PC-9 (cell line): ENCODE data around the gene UBXN4. TPM values are rescaled to one million over a fixed set of nuclear protein-coding genes. Genes with fewer than 3 reads are reported as not detected.

Experiments
- Bru-seq: library from RNA; stranded (reverse); fragments of 400-500 nt; gene quantifications from one replicate; lab custom pipeline; 2021; lab: Mats Ljungman, UMichigan
- BruChase-seq, 2 experiments: library from RNA; stranded (reverse); fragments of 400-500 nt; gene quantifications; one replicate each; lab custom pipeline; 2021; lab: Mats Ljungman, UMichigan
- BruUV-seq: library from RNA; stranded (reverse); fragments of 400-500 nt; replicated peaks from 2 replicates; lab custom pipeline; 2021; lab: Mats Ljungman, UMichigan
- CTCF ChIA-PET: fragments of 300-600 bp; sonication (Branson Sonifier 250); formaldehyde crosslinking; loops from one replicate; lab custom pipeline; 2022; ENCODE audit warnings: antibody characterized with exemption; lab: Charles Lee
- POLR2A ChIA-PET: fragments of 300-600 bp; sonication (Branson Sonifier 250); formaldehyde crosslinking; loops from one replicate; lab custom pipeline; 2022; ENCODE audit warnings: antibody characterized with exemption; ENCODE audit not compliant: unreplicated experiment; lab: Charles Lee
- DNase-seq, 2 experiments: peaks; one replicate each; pipeline versions ENCODE4 v3.0.0 to v3.0.0-alpha.2; 2015 to 2022; ENCODE audit warnings: mixed read lengths in 1 of 2
- H2AFZ ChIP-seq: fragments of 200-600 bp; sonication (generic); 2 replicates; pipeline ENCODE4 v1.8.1; 2017; ENCODE audit warnings: antibody characterized with exemption
- H3F3A ChIP-seq: fragments of 200-600 bp; sonication (generic); 2 replicates; pipeline ENCODE4 v1.8.1; 2017; ENCODE audit warnings: antibody characterized with exemption, mild to moderate bottlenecking, low read depth; ENCODE audit not compliant: insufficient read depth
- H3K27ac ChIP-seq: fragments of 200-600 bp; sonication (generic); 2 replicates; pipeline ENCODE4 v1.6.1; 2016; ENCODE audit warnings: mixed run types
- H3K27me3 ChIP-seq: fragments of 200-600 bp; sonication (generic); 2 replicates; pipeline ENCODE4 v1.6.1; 2016; ENCODE audit warnings: low read depth, mixed run types; ENCODE audit not compliant: insufficient read depth
- H3K36me3 ChIP-seq: fragments of 200-600 bp; sonication (generic); 2 replicates; pipeline ENCODE4 v1.6.1; 2016; ENCODE audit warnings: low read depth, mixed run types
- H3K4me1 ChIP-seq: fragments of 200-600 bp; sonication (generic); replicated peaks from 2 replicates; pipeline ENCODE4 v1.6.1; 2016; ENCODE audit warnings: mixed run types; ENCODE audit not compliant: insufficient read depth
- H3K4me2 ChIP-seq: fragments of 200-600 bp; sonication (generic); 2 replicates; pipeline ENCODE4 v1.6.1; 2017; ENCODE audit warnings: mixed run types
- H3K4me3 ChIP-seq: fragments of 200-600 bp; sonication (generic); 2 replicates; pipeline ENCODE4 v1.6.1; 2016; ENCODE audit warnings: mixed run types
- H3K79me2 ChIP-seq: fragments of 200-600 bp; sonication (generic); 2 replicates; pipeline ENCODE4 v1.6.1; 2017; ENCODE audit warnings: low read depth, mixed run types
- H3K9me2 ChIP-seq: fragments of 200-600 bp; sonication (generic); 2 replicates; pipeline ENCODE4 v1.8.1; 2017; ENCODE audit warnings: mild to moderate bottlenecking; ENCODE audit not compliant: insufficient read depth
- H3K9me3 ChIP-seq: fragments of 200-600 bp; sonication (generic); 2 replicates; pipeline ENCODE4 v1.8.1; 2016; ENCODE audit warnings: low read depth; ENCODE audit not compliant: insufficient read depth
- H4K20me1 ChIP-seq: fragments of 200-600 bp; sonication (generic); 2 replicates; pipeline ENCODE4 v1.8.1; 2017; ENCODE audit not compliant: insufficient read depth
- EZH2 ChIP-seq: fragments of 200-600 bp; sonication (generic); IDR thresholded peaks from 2 replicates; pipeline ENCODE4 v1.8.0; 2017; ENCODE audit warnings: antibody characterized with exemption, low read depth
- intact Hi-C: fragments of 100-400 bp; cut with micrococcal nuclease; formaldehyde crosslinking; loops from one replicate; pipeline ENCODE4 v1.10.0; 2022; ENCODE audit not compliant: unreplicated experiment
- long read RNA-seq: library from polyadenylated mRNA; stranded (forward); transcript quantifications from one replicate; pipeline ENCODE4 v2.0.0, GENCODE V29; 2022
- total RNA-seq: library from RNA; stranded (reverse); gene quantifications from 2 replicates; pipeline ENCODE4 v1.2.3, GENCODE V29; 2021
- TF ChIP-seq, protein P1 (sequence below): fragments of 200-600 bp; sonication (generic); conservative IDR thresholded peaks from 2 replicates; pipeline ENCODE4 v1.6.1; 2017; ENCODE audit warnings: mixed run types, antibody characterized with exemption, mild to moderate bottlenecking, moderate library complexity

The UBXN4 gene, protein sequence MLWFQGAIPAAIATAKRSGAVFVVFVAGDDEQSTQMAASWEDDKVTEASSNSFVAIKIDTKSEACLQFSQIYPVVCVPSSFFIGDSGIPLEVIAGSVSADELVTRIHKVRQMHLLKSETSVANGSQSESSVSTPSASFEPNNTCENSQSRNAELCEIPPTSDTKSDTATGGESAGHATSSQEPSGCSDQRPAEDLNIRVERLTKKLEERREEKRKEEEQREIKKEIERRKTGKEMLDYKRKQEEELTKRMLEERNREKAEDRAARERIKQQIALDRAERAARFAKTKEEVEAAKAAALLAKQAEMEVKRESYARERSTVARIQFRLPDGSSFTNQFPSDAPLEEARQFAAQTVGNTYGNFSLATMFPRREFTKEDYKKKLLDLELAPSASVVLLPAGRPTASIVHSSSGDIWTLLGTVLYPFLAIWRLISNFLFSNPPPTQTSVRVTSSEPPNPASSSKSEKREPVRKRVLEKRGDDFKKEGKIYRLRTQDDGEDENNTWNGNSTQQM
- total RNA-seq (75.6 and 95.0 TPM in 2 replicates), Bru-seq, nascent RNA (percentile 94 among the genes with signal in this experiment), BruChase-seq, experiment 1, labeled RNA remaining after a 2-hour chase (percentile 95 among the genes with signal in this experiment), BruChase-seq, experiment 2, labeled RNA remaining after a 6-hour chase (percentile 94 among the genes with signal in this experiment)
- long read RNA-seq, full-length matches to known transcripts = 147 of 190 reads
- long read RNA-seq, partial matches to known transcripts = 20 of 190 reads
- long read RNA-seq, other reads (novel, unspliced or antisense) = 23 of 190 reads

DNA sequence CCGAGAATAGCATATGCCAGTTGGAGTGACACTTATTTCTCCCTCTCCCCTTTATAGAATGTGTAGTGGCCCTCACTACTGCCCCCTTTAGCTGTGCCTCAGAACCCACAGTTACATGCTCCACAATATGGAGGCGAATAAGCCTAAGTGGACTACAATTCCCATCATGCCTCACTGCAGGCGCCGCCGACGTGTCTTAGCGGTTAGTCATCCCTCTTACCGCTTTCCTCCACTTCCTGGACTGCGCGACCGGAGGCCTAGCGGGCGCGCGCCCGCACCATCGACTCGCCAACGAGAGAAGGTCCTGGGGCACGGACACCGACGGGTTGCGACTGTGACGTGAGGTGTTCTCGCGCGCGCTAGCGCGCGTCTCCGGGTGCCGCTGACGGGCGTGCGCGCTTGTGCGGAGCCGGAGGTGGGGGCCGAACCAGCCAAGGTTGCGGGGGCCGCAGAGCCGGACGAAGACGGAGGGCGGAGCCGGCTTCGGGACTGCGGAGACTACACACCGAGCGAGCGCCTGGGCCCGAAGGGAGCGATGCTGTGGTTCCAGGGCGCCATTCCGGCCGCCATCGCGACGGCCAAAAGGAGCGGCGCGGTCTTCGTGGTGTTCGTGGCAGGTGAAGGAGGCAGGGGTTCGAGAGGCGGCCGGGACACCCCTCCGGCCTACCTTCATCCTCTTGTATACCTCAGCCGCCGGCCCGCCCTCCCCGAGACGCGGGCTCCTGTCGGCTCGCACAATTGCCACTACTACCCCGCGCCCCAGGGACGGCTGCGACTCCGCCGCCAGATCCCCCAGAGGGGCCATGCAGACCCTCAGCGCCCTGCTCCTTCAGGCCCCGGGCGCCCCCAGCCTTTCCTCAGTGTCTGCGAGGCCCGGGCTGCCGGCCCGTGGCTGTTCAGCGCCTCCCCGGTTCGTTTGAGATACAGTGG is at the start of gene UBXN4:
UBXN4 (plus strand) TSS at position 461 of the 930 bp plus-strand sequence; CDS start at position 536, 75 bp downstream.
- Histone ChIP-seq H2AFZ (peak within 1 kb of the TSS; percentile 90), H3K4me1 (peaks cover 18% of the 10 kb centered on the region), H3K27ac (peak within 1 kb of the TSS; percentile 86), H3K4me3 (peak within 1 kb of the TSS; percentile 99), H3F3A (no peaks in the 10 kb centered on the region), H3K4me2 (peak within 1 kb of the TSS; percentile 99), H4K20me1 (peaks cover 25% of the 10 kb centered on the region), H3K27me3 (no peaks in the 10 kb centered on the region), H3K79me2 (peaks cover 49% of the 10 kb centered on the region), H3K36me3 (peaks cover 5% of the 10 kb centered on the region), H3K9me3 (no peaks in the 10 kb centered on the region), H3K9me2 (no peaks in the 10 kb centered on the region; the same call in 1 of the 2 replicates)
- intact Hi-C loops = loop anchor here (5.0 to 10.0 kb wide), 2 partner anchors 46 to 207 kb away; partner anchors contain the start of genes R3HDM1 and ZRANB3
- POLR2A ChIA-PET = interaction anchor here (0.6 to 0.8 kb wide), 2 partner anchors 135 to 258 kb away, joined by 4 to 11 read pairs; partner anchors contain the start of gene MCM6
- peak; percentile 91 to 94 for DNase-seq
- no TSS peak for BruUV-seq
- TF ChIP-seq, protein P1, sequence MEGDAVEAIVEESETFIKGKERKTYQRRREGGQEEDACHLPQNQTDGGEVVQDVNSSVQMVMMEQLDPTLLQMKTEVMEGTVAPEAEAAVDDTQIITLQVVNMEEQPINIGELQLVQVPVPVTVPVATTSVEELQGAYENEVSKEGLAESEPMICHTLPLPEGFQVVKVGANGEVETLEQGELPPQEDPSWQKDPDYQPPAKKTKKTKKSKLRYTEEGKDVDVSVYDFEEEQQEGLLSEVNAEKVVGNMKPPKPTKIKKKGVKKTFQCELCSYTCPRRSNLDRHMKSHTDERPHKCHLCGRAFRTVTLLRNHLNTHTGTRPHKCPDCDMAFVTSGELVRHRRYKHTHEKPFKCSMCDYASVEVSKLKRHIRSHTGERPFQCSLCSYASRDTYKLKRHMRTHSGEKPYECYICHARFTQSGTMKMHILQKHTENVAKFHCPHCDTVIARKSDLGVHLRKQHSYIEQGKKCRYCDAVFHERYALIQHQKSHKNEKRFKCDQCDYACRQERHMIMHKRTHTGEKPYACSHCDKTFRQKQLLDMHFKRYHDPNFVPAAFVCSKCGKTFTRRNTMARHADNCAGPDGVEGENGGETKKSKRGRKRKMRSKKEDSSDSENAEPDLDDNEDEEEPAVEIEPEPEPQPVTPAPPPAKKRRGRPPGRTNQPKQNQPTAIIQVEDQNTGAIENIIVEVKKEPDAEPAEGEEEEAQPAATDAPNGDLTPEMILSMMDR = peak; percentile 54
- no peak for TF ChIP-seq EZH2
- CTCF ChIA-PET = no interaction called here

DNA sequence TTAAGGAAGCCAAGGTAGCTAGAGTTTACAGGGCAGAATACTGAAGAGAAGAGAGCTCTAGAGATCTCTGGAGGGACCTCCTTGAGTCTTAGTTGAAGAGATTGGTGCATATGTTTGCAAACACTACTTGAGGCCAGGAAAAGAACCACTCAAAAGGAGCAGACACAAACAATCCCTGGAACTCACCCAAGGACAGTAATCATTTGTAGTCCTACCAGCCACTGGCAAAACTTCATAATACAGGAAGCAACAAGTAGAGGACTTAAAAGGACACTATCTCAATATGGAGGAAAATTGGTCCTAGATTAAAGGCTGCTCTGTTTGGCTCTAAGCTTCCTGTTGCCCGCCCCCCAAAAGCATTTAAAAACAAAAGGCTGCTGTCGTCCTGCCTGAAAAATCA is 46.9 kb upstream of the UBXN4 start:
- Histone ChIP-seq H3K36me3 (no peaks in the 10 kb centered on the region), H3K79me2 (no peaks in the 10 kb centered on the region), H3F3A (no peaks in the 10 kb centered on the region), H3K4me1 (no peaks in the 10 kb centered on the region), H3K27me3 (no peaks in the 10 kb centered on the region), H3K4me2 (no peak overlapping the region), H3K9me3 (no peaks in the 10 kb centered on the region), H3K4me3 (no peak overlapping the region), H2AFZ (no peak overlapping the region), H3K27ac (no peak overlapping the region), H3K9me2 (no peaks in the 10 kb centered on the region), H4K20me1 (no peaks in the 10 kb centered on the region)
- no TSS peak for BruUV-seq
- DNase-seq = no peak
- CTCF ChIA-PET = no interaction called here
- POLR2A ChIA-PET = no interaction called here
- intact Hi-C loops = no loop called here
- no peak for TF ChIP-seq EZH2
- TF ChIP-seq, protein P1 = no peak
